Prostate gland (tissue), 2 donors: ENCODE data around the gene SEMA3F.

ENCODE experiments used
- POLR2A ChIP-seq: fragments of 450-650 bp; IDR thresholded peaks from one replicate; pipeline ENCODE4 v1.6.1; 2016; ENCODE audit warnings: antibody characterized with exemption, mild to moderate bottlenecking
- POLR2AphosphoS5 ChIP-seq: sonication (generic); formaldehyde crosslinking; IDR thresholded peaks from one replicate; pipeline ENCODE4 v1.6.1; 2017; ENCODE audit warnings: antibody characterized with exemption
- TF ChIP-seq, protein P1 (sequence below), 4 experiments: fragments of 200-600 bp in 2 of 4; fragments of 450-650 bp in 2 of 4; sonication (generic) in 2 of 4; IDR thresholded peaks; 1 replicate in 3 of 4; 2 replicates in 1 of 4; pipeline ENCODE4 v1.5.1; 2016 to 2019; ENCODE audit warnings: antibody characterized with exemption in 4 of 4, mild to moderate bottlenecking in 2 of 4, moderate library complexity in 2 of 4

DNA sequence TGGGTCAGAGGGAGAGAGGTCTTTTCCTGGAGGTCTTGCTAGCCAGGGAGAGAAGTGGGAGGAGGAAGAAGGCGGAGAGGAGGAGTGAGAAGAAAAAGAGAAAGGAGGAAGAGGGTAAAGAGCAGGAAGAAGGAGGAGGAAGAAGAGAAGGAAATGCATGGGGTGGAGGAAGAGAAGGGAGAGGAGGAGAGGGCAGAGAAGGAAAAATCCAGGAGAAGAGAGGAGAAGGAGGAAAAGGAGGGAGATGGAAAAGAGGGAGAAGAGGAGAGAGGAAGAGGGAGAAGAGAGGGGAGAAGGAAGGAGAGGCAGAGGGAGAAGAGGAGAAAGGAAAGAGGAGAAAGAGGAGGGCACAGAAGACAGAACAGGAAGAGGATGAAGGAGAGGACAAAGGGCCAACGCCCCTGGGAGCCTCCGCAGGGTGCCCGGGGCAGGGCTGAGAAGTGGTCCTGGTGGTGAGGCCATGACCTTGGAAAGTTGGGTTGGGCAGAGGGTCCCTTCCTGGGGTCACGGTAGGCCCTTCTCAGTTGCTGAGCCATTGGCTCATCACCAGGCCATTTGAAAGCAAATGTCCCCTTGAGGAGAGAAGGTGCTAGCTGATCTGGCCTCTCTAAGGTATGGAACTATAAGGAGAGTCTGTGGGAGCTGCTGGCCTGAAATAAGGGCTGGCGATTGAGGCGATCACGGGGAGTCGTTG, 1.2 kb upstream of the SEMA3F start:
- TF ChIP-seq, protein P1, sequence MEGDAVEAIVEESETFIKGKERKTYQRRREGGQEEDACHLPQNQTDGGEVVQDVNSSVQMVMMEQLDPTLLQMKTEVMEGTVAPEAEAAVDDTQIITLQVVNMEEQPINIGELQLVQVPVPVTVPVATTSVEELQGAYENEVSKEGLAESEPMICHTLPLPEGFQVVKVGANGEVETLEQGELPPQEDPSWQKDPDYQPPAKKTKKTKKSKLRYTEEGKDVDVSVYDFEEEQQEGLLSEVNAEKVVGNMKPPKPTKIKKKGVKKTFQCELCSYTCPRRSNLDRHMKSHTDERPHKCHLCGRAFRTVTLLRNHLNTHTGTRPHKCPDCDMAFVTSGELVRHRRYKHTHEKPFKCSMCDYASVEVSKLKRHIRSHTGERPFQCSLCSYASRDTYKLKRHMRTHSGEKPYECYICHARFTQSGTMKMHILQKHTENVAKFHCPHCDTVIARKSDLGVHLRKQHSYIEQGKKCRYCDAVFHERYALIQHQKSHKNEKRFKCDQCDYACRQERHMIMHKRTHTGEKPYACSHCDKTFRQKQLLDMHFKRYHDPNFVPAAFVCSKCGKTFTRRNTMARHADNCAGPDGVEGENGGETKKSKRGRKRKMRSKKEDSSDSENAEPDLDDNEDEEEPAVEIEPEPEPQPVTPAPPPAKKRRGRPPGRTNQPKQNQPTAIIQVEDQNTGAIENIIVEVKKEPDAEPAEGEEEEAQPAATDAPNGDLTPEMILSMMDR (IDR thresholded peaks at IDR 0.05): no peak
- TF ChIP-seq POLR2A (no peak), POLR2AphosphoS5 (no peak)
